A549 (cell line): ENCODE results near the gene LRRC8E. TPM values are rescaled to one million over a fixed set of nuclear protein-coding genes. Genes with fewer than 3 reads are reported as not detected.

Experiments used
- ATAC-seq, 2 experiments: fragments of 200-7000 bp in 1 of 2; fragments of >200 bp in 1 of 2; cut with Nextera tagmentation in 1 of 2; cut with Tn5 transposase in 1 of 2; 3 replicates each; pipeline versions ENCODE4 v1.8.0 to v1.9.1; 2018 to 2020; ENCODE audit warnings: mild to moderate bottlenecking in 1 of 2, moderate library complexity in 1 of 2
- CTCF ChIA-PET: fragments of 300-600 bp; sonication (Branson Sonifier 250); formaldehyde crosslinking; extraction: SDS; loops from one replicate; lab custom pipeline; 2021; ENCODE audit warnings: antibody characterized with exemption, inconsistent platforms; lab: Yijun Ruan, JAX
- POLR2A ChIA-PET: fragments of 350-600 bp; formaldehyde crosslinking; extraction: SDS; loops from one replicate; lab custom pipeline; 2021; ENCODE audit warnings: antibody characterized with exemption, inconsistent platforms; lab: Yijun Ruan, JAX
- DNase-seq, 2 experiments: peaks; one replicate each; pipeline versions ENCODE4 v3.0.0 to v3.0.0-alpha.2; 2011 to 2016; ENCODE audit warnings: low read depth in 1 of 2, low spot score in 1 of 2
- FAIRE-seq: peaks from 2 replicates; lab custom pipeline; 2011; peaks lifted over from hg19 to GRCh38; lab: Jason Lieb, UNC
- H3K27ac ChIP-seq, 2 experiments: fragments of >200 bp; sonication (Bioruptor Twin); formaldehyde crosslinking; 3 replicates each; pipeline ENCODE4 v1.5.1; 2016 to 2017
- H3K4me1 ChIP-seq: fragments of >200 bp; sonication (Bioruptor Twin); formaldehyde crosslinking; 3 replicates; pipeline ENCODE4 v1.6.1; 2016
- H3K4me2 ChIP-seq: fragments of >200 bp; sonication (Bioruptor Twin); formaldehyde crosslinking; 3 replicates; pipeline ENCODE4 v1.6.1; 2016
- H3K4me3 ChIP-seq: fragments of >200 bp; sonication (Bioruptor Twin); formaldehyde crosslinking; 3 replicates; pipeline ENCODE4 v1.5.1; 2016
- H3K9me3 ChIP-seq: fragments of >200 bp; sonication (Bioruptor Twin); formaldehyde crosslinking; 3 replicates; pipeline ENCODE4 v1.6.1; 2016
- CBX2 ChIP-seq: fragments of 200-600 bp; sonication (generic); IDR thresholded peaks from 2 replicates; pipeline ENCODE4 v1.6.1; 2016; ENCODE audit warnings: low read depth, mild to moderate bottlenecking, borderline replicate concordance
- CBX8 ChIP-seq: fragments of 200-600 bp; sonication (generic); IDR thresholded peaks from 2 replicates; pipeline ENCODE4 v1.6.1; 2016
- CHD2 ChIP-seq: fragments of 150-350 bp; IDR thresholded peaks from 2 replicates; pipeline ENCODE4 v1.6.1; 2014; ENCODE audit warnings: low read length; ENCODE audit not compliant: partially characterized antibody
- CHD4 ChIP-seq: fragments of 200-600 bp; sonication (generic); IDR thresholded peaks from 2 replicates; pipeline ENCODE4 v1.6.1; 2016; ENCODE audit warnings: antibody characterized with exemption, mild to moderate bottlenecking, borderline replicate concordance
- EHMT2 ChIP-seq: fragments of 200-600 bp; sonication (generic); IDR thresholded peaks from 2 replicates; pipeline ENCODE4 v1.6.1; 2016; ENCODE audit warnings: antibody characterized with exemption, low read depth, mild to moderate bottlenecking, moderate library complexity
- FOXS1 ChIP-seq: fragments of 250-450 bp; sonication (Bioruptor Pico); IDR thresholded peaks from 2 replicates; pipeline ENCODE4 v1.5.0; 2020; ENCODE audit warnings: mild to moderate bottlenecking, moderate library complexity
- HEYL ChIP-seq: fragments of 250-450 bp; sonication (Bioruptor Pico); IDR thresholded peaks from 2 replicates; pipeline ENCODE4 v1.8.0; 2021; ENCODE audit warnings: mild to moderate bottlenecking, moderate library complexity
- HOXA7 ChIP-seq: fragments of 250-450 bp; sonication (Bioruptor Pico); IDR thresholded peaks from 2 replicates; pipeline ENCODE4 v1.5.0; 2020; ENCODE audit warnings: mild to moderate bottlenecking, moderate library complexity
- HOXB13 ChIP-seq: fragments of 250-450 bp; sonication (Bioruptor Pico); IDR thresholded peaks from 2 replicates; pipeline ENCODE4 v1.5.0; 2020; ENCODE audit warnings: low read depth, mild to moderate bottlenecking, moderate library complexity
- JUNB ChIP-seq: fragments of >200 bp; sonication (Bioruptor Twin); formaldehyde crosslinking; IDR thresholded peaks from 2 replicates; pipeline ENCODE4 v1.6.1; 2016
- NFE2L2 ChIP-seq: fragments of 150-350 bp; conservative IDR thresholded peaks from 2 replicates; pipeline ENCODE4 v1.6.1; 2014; ENCODE audit warnings: low read length
- NR3C1 ChIP-seq: fragments of >200 bp; sonication (Bioruptor Twin); formaldehyde crosslinking; IDR thresholded peaks from 3 replicates; pipeline ENCODE4 v1.6.1; 2017
- RAD21 ChIP-seq, 2 experiments: fragments of >200 bp in 1 of 2; sonication (Bioruptor Twin) in 1 of 2; formaldehyde crosslinking in 1 of 2; IDR thresholded peaks in 1 of 2; conservative IDR thresholded peaks in 1 of 2; 2 replicates in 1 of 2; 3 replicates in 1 of 2; pipeline ENCODE4 v1.6.1; 2012 to 2018; ENCODE audit warnings: inconsistent platforms in 1 of 2
- RFX5 ChIP-seq: fragments of 450-650 bp; IDR thresholded peaks from 2 replicates; pipeline ENCODE4 v1.7.1; 2014; ENCODE audit warnings: antibody characterized with exemption, mild to moderate bottlenecking, moderate library complexity
- RNF2 ChIP-seq: fragments of 200-600 bp; sonication (generic); IDR thresholded peaks from 2 replicates; pipeline ENCODE4 v1.6.1; 2016; ENCODE audit warnings: low read depth, mild to moderate bottlenecking, antibody characterized with exemption, moderate library complexity, borderline replicate concordance
- TP53 ChIP-seq: fragments of 250-450 bp; sonication (Bioruptor Pico); IDR thresholded peaks from 2 replicates; pipeline ENCODE4 v1.5.0; 2021; ENCODE audit warnings: mild to moderate bottlenecking, moderate library complexity
- WGBS: methylation state at CpG from one replicate; pipeline ENCODE4 v1.1.6; 2017; ENCODE audit errors: missing lambda C conversion rate; 5-methylcytosine and 5-hydroxymethylcytosine counted together
- polyA plus RNA-seq, 4 experiments: library from polyadenylated mRNA; depleted of rRNA in 3 of 4; stranded (reverse); fragments of >200 nt; fragmentation: RNase III in 1 of 4; extraction: RNeasy Plus Mini Kit Qiagen cat#74134 plus additional on column Dnase treatment in 1 of 4; gene quantifications; 2 replicates in 3 of 4; 3 replicates in 1 of 4; pipeline ENCODE4 v1.2.3, GENCODE V29; 2011 to 2017
- TF ChIP-seq, protein P1 (sequence below): IDR thresholded peaks from 2 replicates; pipeline ENCODE4 v1.6.1; 2012; ENCODE audit warnings: low read depth, borderline replicate concordance
- TF ChIP-seq, protein P2 (sequence below): fragments of >200 bp; sonication (Bioruptor Twin); formaldehyde crosslinking; IDR thresholded peaks from 2 replicates; pipeline ENCODE4 v1.6.1; 2016
- TF ChIP-seq, protein P3 (sequence below): fragments of >200 bp; sonication (Bioruptor Twin); formaldehyde crosslinking; IDR thresholded peaks from 3 replicates; pipeline ENCODE4 v1.6.1; 2016

The LRRC8E gene
- polyA plus RNA-seq, 2 of the 4 experiments (the other 2 are of a cell fraction): 4.0 to 4.4 TPM

GRCh38 chr19:7933411-7933810 is 45.1 kb downstream of the LRRC8E start:
- ATAC-seq: peak; percentile 25 to 44; a peak in 4 of 6 replicates
- no peak overlapping the region for H3K4me3 ChIP-seq
- POLR2A ChIA-PET: no interaction called here
- CTCF ChIA-PET: interaction anchor here (5.7 kb wide), 1 partner anchor 9 kb away, joined by 56 read pairs; the partner anchor contains the start of gene TIMM44
- FAIRE-seq: no peak
- 95% methylated on average over 6 of the region's 14 CpGs for WGBS
- no peak overlapping the region for H3K4me2 ChIP-seq
- DNase-seq: no peak
- peaks cover 13% of the 10 kb centered on the region for H3K4me1 ChIP-seq
- H3K9me3 ChIP-seq: no peaks in the 10 kb centered on the region
- H3K27ac ChIP-seq: no peak overlapping the region
- no peak for TF ChIP-seq HEYL (CRISPR knock-in tag)
- TF ChIP-seq CBX8: no peak
- TF ChIP-seq CHD4: no peak
- TF ChIP-seq RAD21 (conservative IDR thresholded peaks at IDR 0.05 in 1 of 2, IDR thresholded peaks at IDR 0.05 in 1 of 2): peak in 1 of 2 experiments; percentile 5; a peak in 1 of 5 replicates
- TF ChIP-seq, protein P1, sequence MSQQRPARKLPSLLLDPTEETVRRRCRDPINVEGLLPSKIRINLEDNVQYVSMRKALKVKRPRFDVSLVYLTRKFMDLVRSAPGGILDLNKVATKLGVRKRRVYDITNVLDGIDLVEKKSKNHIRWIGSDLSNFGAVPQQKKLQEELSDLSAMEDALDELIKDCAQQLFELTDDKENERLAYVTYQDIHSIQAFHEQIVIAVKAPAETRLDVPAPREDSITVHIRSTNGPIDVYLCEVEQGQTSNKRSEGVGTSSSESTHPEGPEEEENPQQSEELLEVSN: no peak
- TF ChIP-seq NFE2L2: no peak
- TF ChIP-seq EHMT2: no peak
- TF ChIP-seq RNF2: no peak
- TF ChIP-seq, all 56 proteins: peak for 1

DNA sequence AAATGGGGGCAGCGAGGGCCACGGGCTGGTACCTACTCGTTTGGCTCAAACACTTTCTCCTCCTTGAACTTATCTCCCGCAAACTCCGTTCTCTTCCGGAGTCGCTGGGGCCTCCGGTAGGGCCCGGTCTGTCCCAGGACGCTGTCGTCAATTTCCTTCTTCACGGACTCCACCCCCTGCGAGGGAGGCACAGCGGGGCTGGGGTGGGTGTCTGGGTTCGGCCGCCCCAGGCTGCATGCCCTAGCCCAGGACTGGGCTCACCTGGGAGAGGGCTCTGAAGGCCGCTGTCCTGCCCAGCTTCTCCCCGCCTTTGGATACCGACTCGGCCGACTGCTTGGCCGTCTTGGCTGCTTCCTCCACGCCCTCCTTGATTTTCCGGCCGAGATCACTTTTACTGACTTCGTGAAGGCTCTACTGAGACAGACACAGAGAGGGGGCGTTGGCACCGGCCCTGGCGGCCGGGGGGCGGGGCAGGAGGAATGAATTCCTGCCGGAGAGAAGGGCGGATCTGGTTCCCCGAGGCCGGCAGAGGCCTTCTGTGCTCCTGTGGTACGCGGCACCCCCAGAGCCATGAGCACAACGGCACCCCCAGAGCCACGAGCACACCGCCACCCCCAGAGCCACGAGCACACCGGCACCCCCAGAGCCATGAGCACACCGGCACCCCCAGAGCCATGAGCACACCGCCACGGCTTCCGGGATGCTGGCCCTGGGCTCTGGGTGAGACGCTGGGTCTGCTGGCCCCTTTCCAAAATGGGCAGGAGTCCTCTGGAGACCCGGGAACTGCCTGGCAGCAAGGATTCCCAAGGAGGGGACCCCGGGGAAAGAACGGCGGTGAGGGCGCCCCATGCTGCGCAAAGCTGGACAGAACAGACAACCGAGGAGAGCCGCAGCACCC is 45.8 kb downstream of the LRRC8E start:
- Histone ChIP-seq H3K4me1 (peaks cover 6% of the 10 kb centered on the region), H3K27ac (no peak overlapping the region), H3K4me3 (no peak overlapping the region), H3K4me2 (no peak overlapping the region), H3K9me3 (no peaks in the 10 kb centered on the region)
- FAIRE-seq: no peak
- 95% methylated on average over 40 of the region's 55 CpGs for WGBS
- ChIA-PET CTCF (interaction anchor here (5.7 kb wide), 1 partner anchor 9 kb away, joined by 56 read pairs; the partner anchor contains the start of gene TIMM44), POLR2A (interaction anchor here (0.6 to 1.4 kb wide), 2 partner anchors 10 to 14 kb away, joined by 3 to 5 read pairs; partner anchors contain the start of genes SNAPC2 and TIMM44)
- TF ChIP-seq RFX5 (no peak), HOXA7 (no peak), FOXS1 (CRISPR knock-in tag) (no peak), CBX2 (no peak), TP53 (no peak), CHD2 (no peak), NR3C1 (no peak), JUNB (no peak)
- TF ChIP-seq, protein P2, sequence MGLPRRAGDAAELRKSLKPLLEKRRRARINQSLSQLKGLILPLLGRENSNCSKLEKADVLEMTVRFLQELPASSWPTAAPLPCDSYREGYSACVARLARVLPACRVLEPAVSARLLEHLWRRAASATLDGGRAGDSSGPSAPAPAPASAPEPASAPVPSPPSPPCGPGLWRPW: no peak
- ATAC-seq: no peak
- no peak for DNase-seq

- no peak for ATAC-seq
- Histone ChIP-seq H3K4me2 (no peak overlapping the region), H3K27ac (no peak overlapping the region), H3K4me3 (no peak overlapping the region), H3K4me1 (no peaks in the 10 kb centered on the region; the same call in 2 of the 3 replicates), H3K9me3 (no peaks in the 10 kb centered on the region)
- ChIA-PET CTCF (interaction anchor here (1.8 kb wide), 1 partner anchor 9 kb away, joined by 7 read pairs; the partner anchor contains the start of gene TIMM44), POLR2A (interaction anchor here (0.6 to 1.4 kb wide), 2 partner anchors 9 to 15 kb away, joined by 3 to 5 read pairs; partner anchors contain the start of genes SNAPC2 and TIMM44)
- TF ChIP-seq, protein P2: no peak
- TF ChIP-seq, protein P3, sequence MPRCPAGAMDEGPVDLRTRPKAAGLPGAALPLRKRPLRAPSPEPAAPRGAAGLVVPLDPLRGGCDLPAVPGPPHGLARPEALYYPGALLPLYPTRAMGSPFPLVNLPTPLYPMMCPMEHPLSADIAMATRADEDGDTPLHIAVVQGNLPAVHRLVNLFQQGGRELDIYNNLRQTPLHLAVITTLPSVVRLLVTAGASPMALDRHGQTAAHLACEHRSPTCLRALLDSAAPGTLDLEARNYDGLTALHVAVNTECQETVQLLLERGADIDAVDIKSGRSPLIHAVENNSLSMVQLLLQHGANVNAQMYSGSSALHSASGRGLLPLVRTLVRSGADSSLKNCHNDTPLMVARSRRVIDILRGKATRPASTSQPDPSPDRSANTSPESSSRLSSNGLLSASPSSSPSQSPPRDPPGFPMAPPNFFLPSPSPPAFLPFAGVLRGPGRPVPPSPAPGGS: no peak
- TF ChIP-seq HOXB13 (CRISPR knock-in tag): no peak
- 88% methylated on average over 21 of the region's 21 CpGs for WGBS
- no peak for FAIRE-seq
- no peak for DNase-seq
These were observed 46.5 kb downstream of the LRRC8E start for GRCh38 chr19:7934766-7935165.
